Putamen (tissue), 1 donor: ENCODE data around the gene GSTA5.
"Not testable (repeated sequence)": the region's sequence is repeated elsewhere in the genome, so short reads cannot be mapped to it uniquely, and the experiment has no call there.

Source experiments
- DNase-seq: peaks from one replicate; pipeline ENCODE4 v3.0.0-alpha.2; 2016; ENCODE audit warnings: low spot score

Gene GSTA5

GRCh38 chr6:52830869-52831268 is 9.7 kb downstream of the GSTA5 start:
- not testable (repeated sequence) for DNase-seq

DNA sequence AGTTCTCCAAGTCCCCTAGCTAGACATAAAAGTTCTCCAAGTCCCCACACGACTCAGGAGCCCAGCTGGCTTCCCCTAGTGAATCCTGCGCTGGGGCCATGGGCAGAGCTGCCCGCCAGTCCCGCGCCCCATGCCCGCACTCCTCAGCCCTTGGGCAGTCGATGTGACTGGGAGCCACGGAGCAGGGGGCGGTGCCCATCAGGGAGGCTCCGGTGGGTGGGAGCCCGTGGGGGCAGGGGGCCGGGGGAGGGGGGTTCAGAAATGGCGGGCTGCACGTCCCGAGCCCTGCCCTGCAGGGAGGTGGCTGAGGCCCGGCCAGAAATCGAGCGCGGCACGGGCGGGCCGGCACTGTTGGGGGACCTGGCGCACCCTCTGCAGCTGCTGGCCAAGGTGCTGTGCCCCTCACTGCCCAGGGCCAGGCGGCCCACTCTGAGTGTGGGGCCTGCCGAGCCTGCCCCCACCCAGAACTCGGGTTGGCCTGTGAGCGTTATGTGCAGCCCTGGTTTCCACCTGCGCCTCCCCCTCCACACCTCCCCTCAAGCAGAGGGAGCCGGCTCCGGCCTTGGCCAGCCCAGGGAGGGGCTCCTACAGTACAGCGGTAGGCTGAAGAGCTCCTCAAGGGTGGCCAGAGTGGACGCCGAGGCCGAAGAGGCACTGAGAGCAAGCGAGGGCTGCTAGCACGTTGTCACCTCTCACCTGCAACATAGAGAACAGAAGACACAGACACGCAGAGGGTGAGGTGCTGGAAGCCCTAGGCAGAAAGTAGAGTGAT is 11.4 kb downstream of the GSTA5 start:
- DNase-seq = no peak

GRCh38 chr6:52828621-52829020 is 12.0 kb downstream of the GSTA5 start:
- DNase-seq = not testable (repeated sequence)

DNA sequence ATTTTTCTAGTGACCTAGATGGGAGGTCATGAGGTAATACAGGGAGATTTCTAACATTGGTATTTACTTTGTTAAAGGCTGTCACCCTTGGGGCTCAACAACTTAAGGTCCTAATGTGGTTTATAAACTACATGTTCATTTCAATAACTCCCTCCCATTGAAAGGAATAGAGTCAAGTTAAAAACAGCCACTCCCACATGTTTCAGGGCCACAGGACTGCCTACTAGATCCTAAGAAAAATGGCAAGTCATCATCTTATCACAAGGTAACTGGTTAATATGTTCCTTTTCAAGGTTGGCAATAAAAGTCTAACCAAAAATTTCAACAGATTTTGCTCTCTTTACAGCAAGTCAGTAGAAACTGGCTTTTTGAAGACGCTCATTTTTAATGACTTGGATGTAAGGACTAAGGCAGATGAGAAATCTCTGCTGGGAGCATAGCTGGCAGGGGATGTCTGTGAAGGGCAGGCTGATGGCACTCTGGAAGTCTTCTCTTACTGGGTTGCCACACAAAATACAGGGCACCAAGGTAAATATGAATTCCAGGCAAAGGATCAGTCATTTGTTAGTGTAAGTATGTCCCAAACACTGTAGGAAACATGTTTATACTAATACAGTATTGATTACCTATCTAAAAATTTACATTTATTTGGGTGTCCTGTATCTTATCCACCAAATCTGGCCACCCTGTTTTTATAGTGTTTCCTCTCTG is 13.4 kb downstream of the GSTA5 start:
- not testable (repeated sequence) for DNase-seq

- DNase-seq = no peak
Measured at GRCh38 chr6:52826513-52826912, 14.1 kb downstream of the GSTA5 start.

- not testable (repeated sequence) for DNase-seq
Measured at GRCh38 chr6:52825900-52826459, 14.6 kb downstream of the GSTA5 start.

DNA sequence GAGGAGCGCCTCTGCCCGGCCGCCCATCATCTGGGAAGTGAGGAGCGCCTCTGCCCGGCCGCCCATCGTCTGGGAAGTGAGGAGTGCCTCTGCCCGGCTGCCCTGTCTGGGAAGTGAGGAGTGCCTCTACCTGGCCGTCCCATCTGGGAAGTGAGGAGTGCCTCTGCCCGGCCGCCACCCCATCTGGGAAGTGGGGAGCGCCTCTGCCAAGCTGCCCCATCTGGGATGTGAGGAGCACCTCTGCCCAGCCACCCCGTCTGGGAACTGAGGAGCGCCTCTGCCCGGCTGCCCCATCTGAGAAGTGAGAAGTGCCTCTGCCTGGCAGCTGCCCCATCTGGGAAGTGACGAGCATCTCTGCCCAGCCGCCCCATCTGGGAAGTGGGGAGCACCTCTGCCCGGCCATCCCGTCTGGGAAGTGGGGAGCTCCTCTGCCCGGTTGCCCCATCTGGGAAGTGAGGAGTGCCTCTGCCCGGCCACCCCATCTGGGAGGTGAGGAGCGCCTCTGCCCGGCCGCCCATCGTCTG is 15.3 kb downstream of the GSTA5 start:
- not testable (repeated sequence) for DNase-seq

DNA sequence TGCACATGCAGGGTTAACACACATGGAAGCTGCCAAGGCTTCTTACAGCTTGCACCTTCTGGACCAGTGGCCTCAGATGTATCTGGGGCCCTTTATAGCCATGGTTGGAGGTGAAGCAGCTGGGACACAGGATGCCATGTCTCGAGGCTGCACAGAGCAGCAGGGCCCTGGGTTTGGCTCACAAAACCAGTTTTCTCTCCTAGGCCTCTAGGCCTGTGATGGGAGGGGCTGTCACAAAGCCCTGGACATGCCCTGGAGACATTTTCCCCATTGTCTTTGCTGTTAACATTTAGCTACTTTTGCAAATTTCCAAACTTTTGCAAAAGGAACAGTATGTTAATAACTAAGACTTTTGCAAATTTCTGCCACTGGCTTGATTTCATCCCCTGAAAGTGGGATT is 18.8 kb downstream of the GSTA5 start:
- no peak for DNase-seq

DNA sequence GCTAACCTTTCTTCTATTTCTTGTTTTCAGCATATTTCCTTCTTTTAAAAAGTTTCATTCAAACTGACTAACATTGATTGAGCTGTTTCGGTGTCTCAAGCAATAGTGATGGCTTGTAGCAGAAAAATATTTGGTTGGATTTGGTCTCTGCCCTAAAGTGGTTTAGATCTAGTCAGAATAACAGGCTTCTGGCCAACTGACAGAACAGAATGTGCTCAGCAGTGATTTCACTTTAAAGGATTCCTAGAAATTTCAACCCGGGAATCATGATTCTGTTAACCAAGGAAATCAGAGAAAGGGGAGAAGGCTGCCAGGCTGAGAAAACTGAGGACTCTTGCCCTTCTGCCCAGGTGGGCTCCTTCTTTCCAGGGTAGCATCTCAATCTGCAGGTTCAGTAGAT is 20.4 kb downstream of the GSTA5 start:
- no peak for DNase-seq

DNA sequence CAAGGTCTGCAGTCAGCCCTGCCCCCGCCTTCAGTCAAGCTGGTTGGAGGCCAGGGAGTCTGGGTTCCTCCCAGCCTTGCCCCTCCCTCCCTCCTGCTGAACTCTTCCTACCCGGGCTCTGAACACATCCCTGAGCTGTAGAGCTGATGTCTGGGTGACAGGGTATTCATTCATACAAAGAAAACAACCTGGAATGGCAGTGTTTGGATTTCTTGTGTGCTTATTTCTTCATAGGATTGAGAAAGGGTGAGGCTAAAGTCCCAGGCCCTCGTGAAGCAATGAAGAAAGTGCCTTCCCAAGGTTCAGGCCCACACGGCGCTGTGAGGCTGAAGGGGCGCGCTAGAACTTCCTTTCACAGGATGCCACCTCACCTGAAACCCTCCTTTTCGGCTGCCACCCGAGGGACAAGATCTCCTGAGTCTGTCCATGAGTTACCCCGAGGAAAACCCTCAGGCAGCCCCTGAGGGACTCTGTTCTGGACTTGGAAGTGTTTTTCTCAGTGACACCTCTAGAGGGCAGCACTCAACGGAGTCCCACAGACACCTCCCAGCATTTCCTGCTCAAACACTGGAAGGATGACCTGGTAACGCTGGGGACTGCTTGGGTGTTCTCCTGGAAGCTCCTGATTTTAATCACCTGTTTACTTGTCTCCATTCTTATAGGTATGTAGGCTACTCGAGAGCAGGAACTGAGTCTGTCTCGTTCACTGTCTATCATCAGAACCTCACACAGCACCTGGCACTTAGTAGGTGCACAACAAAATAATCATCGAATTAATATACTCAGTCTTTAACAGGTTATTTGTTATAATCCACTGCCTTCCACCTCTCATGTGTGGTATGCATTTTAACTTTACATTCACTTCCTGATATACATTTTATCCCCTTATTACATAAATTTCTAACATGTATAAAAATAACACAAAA is 25.2 kb downstream of the GSTA5 start:
- DNase-seq = peak; percentile 4

GRCh38 chr6:52814545-52814944 is 26.1 kb downstream of the GSTA5 start:
- not testable (repeated sequence) for DNase-seq

GRCh38 chr6:52809777-52810176 is 30.8 kb downstream of the GSTA5 start:
- not testable (repeated sequence) for DNase-seq

DNA sequence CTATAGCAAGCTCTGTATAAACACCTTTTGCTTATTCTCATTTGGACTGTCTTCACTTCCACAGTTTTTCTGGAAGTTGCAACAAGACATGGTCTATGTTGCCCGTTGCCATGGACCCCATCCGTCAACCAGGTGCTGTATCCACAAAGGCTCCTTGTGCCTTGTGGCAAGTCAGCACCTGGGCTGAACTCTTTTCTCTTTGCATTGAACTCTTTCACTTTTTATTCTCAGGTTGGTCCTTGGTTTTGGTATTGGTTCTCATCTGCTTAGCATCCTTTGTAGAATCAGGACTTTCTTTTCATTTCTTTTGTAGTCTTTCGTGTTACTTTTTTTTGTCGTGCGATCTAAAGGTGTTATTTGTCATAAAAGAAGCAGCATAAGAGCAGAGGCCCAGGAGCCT is 32.0 kb downstream of the GSTA5 start:
- no peak for DNase-seq

DNA sequence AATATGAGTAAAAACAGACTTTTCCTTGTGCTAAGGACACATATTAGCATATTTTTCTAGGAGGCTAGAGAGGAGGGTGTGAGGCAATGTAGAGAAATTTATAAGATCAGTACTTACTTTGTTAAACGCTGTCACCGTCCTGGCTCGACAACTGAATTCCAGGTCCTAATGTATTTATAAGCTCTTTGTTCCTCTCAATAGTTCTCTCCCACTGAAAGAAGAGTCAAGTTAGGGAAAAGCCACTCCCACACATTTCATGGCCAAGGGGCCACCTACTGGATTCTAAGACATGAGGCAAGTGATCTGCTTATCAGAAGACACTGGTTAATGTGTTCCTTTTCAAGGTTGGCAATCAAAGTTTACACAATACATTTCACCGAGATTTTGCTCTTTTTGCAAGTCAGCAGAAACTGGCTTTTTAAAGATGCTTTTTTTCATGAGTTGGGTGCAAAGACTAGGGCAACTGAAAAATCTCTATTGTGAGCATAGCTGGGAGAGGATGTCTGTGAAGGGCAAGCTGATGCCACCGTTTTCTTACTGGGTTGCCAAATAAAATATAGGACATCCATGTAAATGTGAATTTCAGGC is 36.9 kb downstream of the GSTA5 start, which contains the start of gene GSTA1:
TSS of gene GSTA1 (minus strand) at position 149 of the 588 bp plus-strand sequence. CDS start 4,549 bp downstream, outside the sequence.
- not testable (repeated sequence) for DNase-seq

- DNase-seq = no peak
Measured at GRCh38 chr6:52802806-52803205, 37.8 kb downstream of the GSTA5 start.

GRCh38 chr6:52801188-52801841 is 39.3 kb downstream of the GSTA5 start:
- no peak for DNase-seq

DNA sequence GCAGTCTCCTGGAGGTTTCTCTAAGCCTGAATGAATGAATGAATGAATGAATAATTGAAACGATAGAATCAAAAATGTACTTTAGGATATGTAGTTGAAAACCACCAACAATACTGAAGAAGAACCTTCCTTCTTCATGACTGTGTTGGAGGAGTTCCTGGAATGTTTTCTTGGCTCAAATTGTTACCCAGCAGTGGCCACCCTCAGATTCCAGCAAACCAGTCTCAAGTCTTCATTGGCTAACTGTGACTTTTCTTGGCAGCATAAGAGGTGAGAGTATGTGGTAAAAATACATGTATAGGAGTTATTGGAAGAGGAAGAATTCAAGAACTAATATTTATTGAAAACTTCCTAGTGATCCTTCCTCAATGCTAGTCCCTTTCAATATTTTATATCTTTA is 41.3 kb downstream of the GSTA5 start:
- not testable (repeated sequence) for DNase-seq

- not testable (repeated sequence) for DNase-seq
Measured at GRCh38 chr6:52794366-52794765, 46.2 kb downstream of the GSTA5 start.

GRCh38 chr6:52790861-52791260 is 49.8 kb downstream of the GSTA5 start:
- no peak for DNase-seq

DNA sequence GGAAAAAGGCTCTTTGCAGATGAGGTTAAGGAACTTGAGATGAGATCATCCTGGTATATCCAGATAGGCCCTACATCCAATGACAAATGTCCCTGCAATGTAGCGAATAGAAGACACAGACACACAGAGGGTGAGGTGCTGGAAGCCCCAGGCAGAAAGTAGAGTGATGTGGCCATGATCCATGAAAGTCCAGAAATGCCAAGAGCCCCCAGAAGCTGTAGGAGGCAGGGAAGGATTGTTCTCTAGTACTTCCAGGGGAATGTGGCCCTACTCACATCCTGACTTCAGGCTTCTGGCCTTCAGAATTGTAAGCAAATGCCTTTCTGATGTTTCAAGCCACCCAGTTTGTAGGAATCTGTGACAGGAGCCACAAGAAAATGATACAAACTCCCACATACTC is 51.0 kb downstream of the GSTA5 start:
- DNase-seq = not testable (repeated sequence)

- DNase-seq = peak; percentile 59
Measured at GRCh38 chr6:52788478-52788877, 52.1 kb downstream of the GSTA5 start.
